ENCODE data around the gene ENO4.

- TF ChIP-seq MTA3 (IDR thresholded peaks at IDR 0.05; ENCODE audit: borderline replicate concordance) (no peak), SRSF1 (IDR thresholded peaks at IDR 0.05; ENCODE audit: low read depth, low read length) (no peak), ETS1 (conservative IDR thresholded peaks at IDR 0.05; ENCODE audit: control insufficient read depth, low read depth, low read length) (no peak), ZNF778 (CRISPR knock-in tag; IDR thresholded peaks at IDR 0.05) (no peak), POLR2A (conservative IDR thresholded peaks at IDR 0.05) (no peak), ASH1L (IDR thresholded peaks at IDR 0.05; ENCODE audit: borderline replicate concordance, low read depth, partially characterized antibody) (no peak), NRF1 (conservative IDR thresholded peaks at IDR 0.05 in 1 of 2, IDR thresholded peaks at IDR 0.05 in 1 of 2) (no peak), POLR2AphosphoS5 (IDR thresholded peaks at IDR 0.05; ENCODE audit: control insufficient read depth, insufficient read depth, low read depth, low read length) (no peak), BCL6 (CRISPR knock-in tag; IDR thresholded peaks at IDR 0.05) (no peak), ZNF24 (IDR thresholded peaks at IDR 0.05) (no peak), HNRNPL (IDR thresholded peaks at IDR 0.05; ENCODE audit: low read depth, low read length) (no peak), ZNF764 (CRISPR knock-in tag; IDR thresholded peaks at IDR 0.05; ENCODE audit: low read depth) (no peak), HDAC2 (IDR thresholded peaks at IDR 0.05) (no peak)
- TF ChIP-seq, protein P1, sequence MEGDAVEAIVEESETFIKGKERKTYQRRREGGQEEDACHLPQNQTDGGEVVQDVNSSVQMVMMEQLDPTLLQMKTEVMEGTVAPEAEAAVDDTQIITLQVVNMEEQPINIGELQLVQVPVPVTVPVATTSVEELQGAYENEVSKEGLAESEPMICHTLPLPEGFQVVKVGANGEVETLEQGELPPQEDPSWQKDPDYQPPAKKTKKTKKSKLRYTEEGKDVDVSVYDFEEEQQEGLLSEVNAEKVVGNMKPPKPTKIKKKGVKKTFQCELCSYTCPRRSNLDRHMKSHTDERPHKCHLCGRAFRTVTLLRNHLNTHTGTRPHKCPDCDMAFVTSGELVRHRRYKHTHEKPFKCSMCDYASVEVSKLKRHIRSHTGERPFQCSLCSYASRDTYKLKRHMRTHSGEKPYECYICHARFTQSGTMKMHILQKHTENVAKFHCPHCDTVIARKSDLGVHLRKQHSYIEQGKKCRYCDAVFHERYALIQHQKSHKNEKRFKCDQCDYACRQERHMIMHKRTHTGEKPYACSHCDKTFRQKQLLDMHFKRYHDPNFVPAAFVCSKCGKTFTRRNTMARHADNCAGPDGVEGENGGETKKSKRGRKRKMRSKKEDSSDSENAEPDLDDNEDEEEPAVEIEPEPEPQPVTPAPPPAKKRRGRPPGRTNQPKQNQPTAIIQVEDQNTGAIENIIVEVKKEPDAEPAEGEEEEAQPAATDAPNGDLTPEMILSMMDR (IDR thresholded peaks at IDR 0.05 in 2 of 3, conservative IDR thresholded peaks at IDR 0.05 in 1 of 3; ENCODE audit: insufficient read depth in 2 of 3, low read depth in 1 of 3, low read length in 3 of 3) = no peak
These were observed 18.2 kb upstream of the ENO4 start for GRCh38 chr10:116831086-116831485.
